ENCODE measurements around the gene TAS1R1. TPM values are rescaled to one million over a fixed set of nuclear protein-coding genes. Genes with fewer than 3 reads are reported as not detected.
A peak's percentile ranks its signal among the peaks of the same experiment; 100 is the strongest.

Gene TAS1R1
- total and polyA plus RNA-seq, 11 donors = not detected

DNA sequence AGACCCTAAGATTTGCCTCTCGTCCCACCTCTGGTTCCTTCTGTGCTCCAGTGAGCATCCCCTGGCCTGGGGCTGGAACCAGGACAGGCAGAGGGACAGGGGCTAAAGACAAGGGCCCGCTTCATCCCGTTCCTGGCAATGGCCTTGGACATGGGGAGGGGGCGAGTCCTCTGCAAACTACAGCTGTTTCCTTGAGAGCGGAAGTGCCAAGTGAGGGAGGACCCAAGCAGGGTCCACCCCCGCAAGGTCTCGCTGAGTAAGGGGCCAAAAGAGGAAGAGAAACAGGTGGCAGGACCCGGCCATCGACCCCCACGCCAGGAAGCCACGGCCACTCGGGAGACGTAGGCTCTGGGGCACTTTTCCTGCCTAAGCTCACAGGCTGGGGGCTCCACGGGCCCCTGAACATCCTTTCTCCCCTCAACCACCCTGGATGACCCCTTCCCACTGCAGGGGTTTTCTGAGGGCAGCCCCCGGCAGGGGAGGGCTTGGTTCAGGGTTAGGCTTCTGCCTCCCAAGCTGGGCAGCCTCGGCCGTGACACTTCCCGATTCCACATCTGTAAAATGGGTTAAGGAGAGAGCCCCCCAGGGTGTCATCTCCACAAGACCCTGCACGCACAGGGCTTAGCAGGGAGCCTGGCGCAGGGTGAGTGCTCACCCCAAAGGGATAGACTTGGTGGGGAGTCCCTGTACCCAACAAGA is 45.7 kb upstream of the TAS1R1 start:
- Histone ChIP-seq H3K27ac (peak overlapping the region in 1 of 12 donors; percentile 24), H3K9me3 (no peaks in the 10 kb centered on the region), H3K27me3 (no peaks in the 10 kb centered on the region), H3K4me3 (no peak overlapping the region), H3K4me1 (peaks cover 0 to 22% (median 0%) of the 10 kb centered on the region in 12 donors), H3K36me3 (no peaks in the 10 kb centered on the region)
- intact Hi-C loops (cut with DNase I) = no loop called here
- peak in 2 of 5 donors; percentile 44 to 62 for DNase-seq
- TF ChIP-seq, protein P1, sequence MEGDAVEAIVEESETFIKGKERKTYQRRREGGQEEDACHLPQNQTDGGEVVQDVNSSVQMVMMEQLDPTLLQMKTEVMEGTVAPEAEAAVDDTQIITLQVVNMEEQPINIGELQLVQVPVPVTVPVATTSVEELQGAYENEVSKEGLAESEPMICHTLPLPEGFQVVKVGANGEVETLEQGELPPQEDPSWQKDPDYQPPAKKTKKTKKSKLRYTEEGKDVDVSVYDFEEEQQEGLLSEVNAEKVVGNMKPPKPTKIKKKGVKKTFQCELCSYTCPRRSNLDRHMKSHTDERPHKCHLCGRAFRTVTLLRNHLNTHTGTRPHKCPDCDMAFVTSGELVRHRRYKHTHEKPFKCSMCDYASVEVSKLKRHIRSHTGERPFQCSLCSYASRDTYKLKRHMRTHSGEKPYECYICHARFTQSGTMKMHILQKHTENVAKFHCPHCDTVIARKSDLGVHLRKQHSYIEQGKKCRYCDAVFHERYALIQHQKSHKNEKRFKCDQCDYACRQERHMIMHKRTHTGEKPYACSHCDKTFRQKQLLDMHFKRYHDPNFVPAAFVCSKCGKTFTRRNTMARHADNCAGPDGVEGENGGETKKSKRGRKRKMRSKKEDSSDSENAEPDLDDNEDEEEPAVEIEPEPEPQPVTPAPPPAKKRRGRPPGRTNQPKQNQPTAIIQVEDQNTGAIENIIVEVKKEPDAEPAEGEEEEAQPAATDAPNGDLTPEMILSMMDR (IDR thresholded peaks at IDR 0.05) = no peak
- no peak for TF ChIP-seq POLR2A (IDR thresholded peaks at IDR 0.05)
- WGBS, 4 donors = 58 to 61% (median 58%) methylated on average over 18 to 20 of the region's 20 CpGs; no CpG with 5 or more reads in 1 of the 4 donors
- ATAC-seq = peak in 1 of 4 donors; percentile 9

DNA sequence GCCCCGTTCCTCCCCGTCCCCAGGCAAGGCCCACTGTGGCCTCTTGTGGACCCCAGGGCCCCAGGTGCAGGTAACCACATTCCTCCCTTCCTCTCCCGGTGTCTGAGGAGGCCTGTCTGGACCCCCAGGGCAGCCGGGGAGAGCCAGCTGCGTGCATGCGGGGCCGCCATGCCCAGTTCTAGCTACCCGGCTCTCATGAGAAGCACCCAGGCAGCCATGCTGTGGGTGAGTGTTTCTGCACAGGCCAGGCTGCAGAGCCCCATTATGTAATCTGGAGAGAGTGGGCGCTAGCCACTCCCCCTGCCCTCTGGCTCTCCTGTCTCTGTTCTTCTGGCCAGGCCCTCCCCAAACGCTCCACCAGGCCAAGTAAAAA is 45.2 kb upstream of the TAS1R1 start:
- ATAC-seq = peak in 3 of 4 donors; percentile 21 to 66 (median 41)
- H3K36me3 ChIP-seq = no peaks in the 10 kb centered on the region
- peak overlapping the region in 1 of 12 donors; percentile 24 for H3K27ac ChIP-seq
- H3K4me1 ChIP-seq = peaks cover 0 to 22% (median 0%) of the 10 kb centered on the region in 12 donors
- 68 to 86% (median 83%) methylated on average over 4 to 10 of the region's 10 CpGs for WGBS, 4 donors
- no peak overlapping the region for H3K4me3 ChIP-seq
- H3K9me3 ChIP-seq = no peaks in the 10 kb centered on the region
- intact Hi-C loops (cut with DNase I) = no loop called here
- peak in 1 of 5 donors; percentile 44 for DNase-seq
- TF ChIP-seq, protein P1 (IDR thresholded peaks at IDR 0.05) = no peak
- no peak for TF ChIP-seq POLR2A (IDR thresholded peaks at IDR 0.05)
- H3K27me3 ChIP-seq = no peaks in the 10 kb centered on the region

DNA sequence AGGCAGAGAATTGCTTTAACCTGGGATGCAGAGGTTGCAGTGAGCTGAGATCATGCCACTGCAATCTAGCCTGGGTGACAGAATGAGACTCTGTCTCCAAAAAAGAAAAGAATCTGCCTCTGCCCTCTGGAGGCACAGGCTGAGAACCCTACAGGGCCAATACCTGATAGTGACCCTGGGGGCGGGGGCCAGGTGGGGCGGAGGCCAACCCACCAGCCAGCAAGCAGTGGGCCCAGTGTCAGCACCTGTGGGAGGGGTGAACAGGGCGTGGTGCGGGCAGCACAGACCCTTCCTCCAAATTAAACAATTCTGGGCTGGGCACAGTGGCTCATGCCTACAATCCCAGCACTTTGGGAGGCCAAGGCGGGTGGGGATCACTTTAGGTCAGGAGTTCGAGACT is 44.6 kb upstream of the TAS1R1 start:
- H3K4me3 ChIP-seq = no peak overlapping the region
- no peak for ATAC-seq
- peaks cover 0 to 22% (median 1%) of the 10 kb centered on the region in 12 donors for H3K4me1 ChIP-seq
- no peaks in the 10 kb centered on the region for H3K9me3 ChIP-seq
- peak overlapping the region in 1 of 12 donors; percentile 17 for H3K27ac ChIP-seq
- no peaks in the 10 kb centered on the region for H3K36me3 ChIP-seq
- TF ChIP-seq POLR2A (IDR thresholded peaks at IDR 0.05) = no peak
- TF ChIP-seq, protein P1 (IDR thresholded peaks at IDR 0.05) = no peak
- DNase-seq = no peak
- WGBS, 4 donors = 80 to 93% (median 85%) methylated on average over 4 to 6 of the region's 6 CpGs
- intact Hi-C loops (cut with DNase I) = no loop called here
- H3K27me3 ChIP-seq = no peaks in the 10 kb centered on the region

DNA sequence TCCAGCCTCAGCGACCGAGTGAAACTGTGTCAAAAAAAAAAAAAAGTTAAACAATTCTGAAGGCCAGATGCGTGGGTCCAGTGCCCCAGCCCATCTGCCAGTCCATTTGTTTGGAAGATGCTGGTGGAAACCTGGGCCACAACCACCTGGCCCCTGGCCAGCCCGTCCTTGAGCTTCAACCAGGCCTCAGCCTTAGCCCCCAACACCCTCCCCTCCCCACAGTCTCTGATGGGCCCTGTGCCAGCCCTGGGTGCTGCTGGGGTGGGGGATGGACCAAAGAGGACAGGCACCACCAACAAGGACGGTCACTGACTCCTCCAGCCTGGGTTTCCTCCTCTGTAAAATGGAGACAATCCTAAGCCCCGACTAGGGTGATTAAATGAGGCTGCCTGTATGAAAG is 44.1 kb upstream of the TAS1R1 start:
- no peak for ATAC-seq
- peak in 1 of 5 donors; percentile 23 for DNase-seq
- H3K36me3 ChIP-seq = no peaks in the 10 kb centered on the region
- intact Hi-C loops (cut with DNase I) = no loop called here
- no peaks in the 10 kb centered on the region for H3K27me3 ChIP-seq
- H3K4me1 ChIP-seq = peaks cover 0 to 22% (median 2%) of the 10 kb centered on the region in 12 donors
- no peak for TF ChIP-seq POLR2A (IDR thresholded peaks at IDR 0.05)
- TF ChIP-seq, protein P1 (IDR thresholded peaks at IDR 0.05) = no peak
- no peak overlapping the region for H3K27ac ChIP-seq
- no peak overlapping the region for H3K4me3 ChIP-seq
- WGBS, 4 donors = 73 to 87% (median 83%) methylated on average over 5 to 6 of the region's 6 CpGs
- no peaks in the 10 kb centered on the region for H3K9me3 ChIP-seq

All from heart left ventricle (tissue), 16 donors.